Heart left ventricle (tissue), 13 donors: ENCODE measurements around the gene MAP3K15.

Experiments used
- POLR2A ChIP-seq, 2 donors: fragments of 450-650 bp; IDR thresholded peaks; one replicate each; pipeline ENCODE4 v1.6.1; 2017; ENCODE audit warnings: antibody characterized with exemption in 2 of 2, mild to moderate bottlenecking in 2 of 2, moderate library complexity in 2 of 2
- TF ChIP-seq, protein P1 (sequence below), 12 donors: fragments of 200-600 bp; sonication (generic) in 4 of 12; IDR thresholded peaks; one replicate each; pipeline versions ENCODE4 v1.5.0 to v1.8.0; 2018 to 2022; ENCODE audit warnings: antibody characterized with exemption in 12 of 12, mild to moderate bottlenecking in 5 of 12
- donor health status: ischemic (EF 13 %, LVEDD 7.1; RV severe dilation, severe dysfunction).
- donor health status: DM: no; HTN: yes; CAD: no.
- donor health status: DM: no; HTN: no; CAD: no.
- donor health status: ischemic (EF 25% LVEDD 6.9; RV normal size, moderate dysfunction).
- donor health status: ischemic (EF 25% LVEDD 5.7; RV mildly dilated, moderate dysfunction).
- donor health status: ischemic (EF 35%, LVEDD 5.7; RV mildly dilated, moderate dysfunction).
- donor health status: nonischemic (EF 11% LVEDD 7.7; RV severe dilation, severe dysfunction).
- donor health status: DM: yes; HTN: yes; CAD: no.
- donor health status: PGD.
- donor health status: ischemic (EF 29% LVEDD 5.4; RV normal size, mild dysfunction).
- donor health status: nonischemic (EF 23%, LVEDD 6.1; RV moderate dilation, normal function).

GRCh38 chrX:19541196-19541595 is 25.9 kb upstream of the MAP3K15 start:
- no peak for TF ChIP-seq POLR2A (IDR thresholded peaks at IDR 0.05)
- TF ChIP-seq, protein P1, sequence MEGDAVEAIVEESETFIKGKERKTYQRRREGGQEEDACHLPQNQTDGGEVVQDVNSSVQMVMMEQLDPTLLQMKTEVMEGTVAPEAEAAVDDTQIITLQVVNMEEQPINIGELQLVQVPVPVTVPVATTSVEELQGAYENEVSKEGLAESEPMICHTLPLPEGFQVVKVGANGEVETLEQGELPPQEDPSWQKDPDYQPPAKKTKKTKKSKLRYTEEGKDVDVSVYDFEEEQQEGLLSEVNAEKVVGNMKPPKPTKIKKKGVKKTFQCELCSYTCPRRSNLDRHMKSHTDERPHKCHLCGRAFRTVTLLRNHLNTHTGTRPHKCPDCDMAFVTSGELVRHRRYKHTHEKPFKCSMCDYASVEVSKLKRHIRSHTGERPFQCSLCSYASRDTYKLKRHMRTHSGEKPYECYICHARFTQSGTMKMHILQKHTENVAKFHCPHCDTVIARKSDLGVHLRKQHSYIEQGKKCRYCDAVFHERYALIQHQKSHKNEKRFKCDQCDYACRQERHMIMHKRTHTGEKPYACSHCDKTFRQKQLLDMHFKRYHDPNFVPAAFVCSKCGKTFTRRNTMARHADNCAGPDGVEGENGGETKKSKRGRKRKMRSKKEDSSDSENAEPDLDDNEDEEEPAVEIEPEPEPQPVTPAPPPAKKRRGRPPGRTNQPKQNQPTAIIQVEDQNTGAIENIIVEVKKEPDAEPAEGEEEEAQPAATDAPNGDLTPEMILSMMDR (IDR thresholded peaks at IDR 0.05) = no peak
